GM12878 (cell line): ENCODE data around the gene PDZRN3. TPM values are rescaled to one million over a fixed set of nuclear protein-coding genes. Genes with fewer than 3 reads are reported as not detected.

Experiments used
- ATAC-seq: fragments of 200-7000 bp; cut with Tn5 transposase; 3 replicates; pipeline ENCODE4 v1.9.1; 2020; ENCODE audit warnings: mild to moderate bottlenecking, moderate library complexity
- BruUV-seq: library from RNA; stranded (reverse); fragments of 400-500 nt; replicated peaks from 2 replicates; lab custom pipeline; 2021; lab: Mats Ljungman, UMichigan
- CTCF ChIA-PET: fragments of 300-600 bp; sonication (Branson Sonifier 250); formaldehyde crosslinking; extraction: SDS; loops from one replicate; lab custom pipeline; 2021; ENCODE audit warnings: inconsistent platforms; lab: Yijun Ruan, JAX
- POLR2A ChIA-PET: fragments of 350-600 bp; formaldehyde crosslinking; extraction: SDS; loops from one replicate; lab custom pipeline; 2021; ENCODE audit warnings: inconsistent platforms; lab: Charles Lee
- RAD21 ChIA-PET: fragments of 300-600 bp; sonication (Branson Sonifier 250); formaldehyde crosslinking; loops from one replicate; lab custom pipeline; 2023; ENCODE audit warnings: antibody characterized with exemption; ENCODE audit not compliant: unreplicated experiment; lab: Charles Lee
- SMC1A ChIA-PET: fragments of 300-600 bp; sonication (Branson Sonifier 250); formaldehyde crosslinking; loops from one replicate; lab custom pipeline; 2023; ENCODE audit not compliant: unreplicated experiment, uncharacterized antibody; lab: Charles Lee
- DNase-seq: peaks from one replicate; pipeline ENCODE4 v3.0.0-alpha.2; 2011; ENCODE audit warnings: low read depth, low spot score
- FAIRE-seq: peaks from 3 replicates; lab custom pipeline; 2011; peaks lifted over from hg19 to GRCh38; lab: Jason Lieb, UNC
- H2AFZ ChIP-seq: 2 replicates; pipeline ENCODE4 v1.6.0; 2011; ENCODE audit warnings: low read depth, low read length, control low read depth; ENCODE audit not compliant: control insufficient read depth
- H3K27ac ChIP-seq: 2 replicates; pipeline ENCODE4 v1.5.1; 2011; ENCODE audit warnings: control low read depth; ENCODE audit not compliant: control insufficient read depth, insufficient read depth
- H3K27me3 ChIP-seq, 2 experiments: replicated peaks in 1 of 2; 2 replicates each; pipeline versions ENCODE4 v1.6.0 to v1.6.1; 2011; ENCODE audit warnings: low read length in 1 of 2; ENCODE audit not compliant: control insufficient read depth in 2 of 2, insufficient read depth in 2 of 2
- H3K36me3 ChIP-seq, 2 experiments: 2 replicates each; pipeline ENCODE4 v1.5.1; 2011; ENCODE audit warnings: low read length in 1 of 2; ENCODE audit not compliant: control insufficient read depth in 2 of 2, insufficient read depth in 2 of 2
- H3K4me1 ChIP-seq: 2 replicates; pipeline ENCODE4 v1.6.1; 2011; ENCODE audit warnings: mild to moderate bottlenecking, low read length, moderate library complexity, mixed read lengths; ENCODE audit not compliant: control insufficient read depth, insufficient read depth
- H3K4me2 ChIP-seq: 2 replicates; pipeline ENCODE4 v1.6.0; 2011; ENCODE audit warnings: control low read depth; ENCODE audit not compliant: control insufficient read depth, insufficient read depth
- H3K4me3 ChIP-seq: fragments of 200-600 bp; sonication (generic); 2 replicates; pipeline ENCODE4 v1.5.1; 2016
- H3K79me2 ChIP-seq: 2 replicates; pipeline ENCODE4 v1.6.0; 2011; ENCODE audit warnings: low read length; ENCODE audit not compliant: control insufficient read depth, insufficient read depth
- H3K9ac ChIP-seq: 2 replicates; pipeline ENCODE4 v1.8.0; 2011; ENCODE audit warnings: low read length, control low read depth, mixed read lengths; ENCODE audit not compliant: control insufficient read depth, insufficient read depth
- H3K9me3 ChIP-seq: replicated peaks from 3 replicates; pipeline ENCODE4 v1.5.1; 2011; ENCODE audit warnings: mild to moderate bottlenecking, low read length; ENCODE audit not compliant: control insufficient read depth, insufficient read depth
- H4K20me1 ChIP-seq: 2 replicates; pipeline ENCODE4 v1.6.0; 2011; ENCODE audit not compliant: control insufficient read depth, insufficient read depth
- BACH1 ChIP-seq: fragments of 450-650 bp; IDR thresholded peaks from 2 replicates; pipeline ENCODE4 v1.6.1; 2017; ENCODE audit warnings: mild to moderate bottlenecking, borderline replicate concordance
- BMI1 ChIP-seq: fragments of 450-650 bp; IDR thresholded peaks from 2 replicates; pipeline ENCODE4 v1.6.1; 2016; ENCODE audit warnings: mild to moderate bottlenecking, moderate library complexity, borderline replicate concordance
- CREB1 ChIP-seq: IDR thresholded peaks from 2 replicates; pipeline ENCODE4 v1.6.1; 2012; ENCODE audit warnings: low read depth, mild to moderate bottlenecking, inconsistent platforms
- EGR1 ChIP-seq, 2 experiments: IDR thresholded peaks; 1 replicate in 1 of 2; 2 replicates in 1 of 2; pipeline ENCODE4 v1.6.1; 2011 to 2012; ENCODE audit warnings: low read depth in 2 of 2, low read length in 2 of 2, borderline replicate concordance in 1 of 2, mild to moderate bottlenecking in 1 of 2, moderate library complexity in 1 of 2
- NFYA ChIP-seq: IDR thresholded peaks from 2 replicates; pipeline ENCODE4 v1.6.1; 2011; ENCODE audit warnings: low read depth, mild to moderate bottlenecking, low read length, improper control_type of control experiment, borderline replicate concordance
- SIN3A ChIP-seq: IDR thresholded peaks from 2 replicates; pipeline ENCODE4 v1.6.1; 2012; ENCODE audit warnings: low read depth, low read length, improper control_type of control experiment
- WGBS: methylation state at CpG from one replicate; pipeline ENCODE4 v1.1.6; 2016; ENCODE audit warnings: low lambda C conversion rate; ENCODE audit not compliant: insufficient replicate concordance, insufficient coverage; ENCODE audit errors: missing lambda C conversion rate; 5-methylcytosine and 5-hydroxymethylcytosine counted together
- in situ Hi-C: fragments of 300-500 bp; cut with MboI; formaldehyde crosslinking; loops from 9 replicates; pipeline ENCODE4 v1.14.3; 2018; ENCODE audit warnings: mixed read lengths
- intact Hi-C: fragments of 100-400 bp; cut with micrococcal nuclease; formaldehyde crosslinking; loops from one replicate; pipeline ENCODE4 v1.14.2; 2022; ENCODE audit not compliant: unreplicated experiment
- polyA plus RNA-seq, 11 experiments: library from polyadenylated mRNA; depleted of rRNA in 4 of 11; unstranded in 6 of 11; stranded (reverse) in 5 of 11; fragments of >200 nt; fragmentation: Nextera tagmentation in 4 of 11; fragmentation: Illumina TruSeq in 1 of 11; extraction: Ambion mirVana in 4 of 11; extraction: Trizol in 1 of 11; gene quantifications; 1 replicate in 1 of 11; 2 replicates in 10 of 11; pipeline versions ENCODE4 v1.2.1 to v1.2.3, GENCODE V29; 2011 to 2016; ENCODE audit warnings: inconsistent platforms in 2 of 11, missing spikeins in 2 of 11, low read depth in 1 of 11
- total RNA-seq, 4 experiments: library from RNA; depleted of rRNA in 3 of 4; stranded (reverse); fragments of >200 nt in 3 of 4; fragmentation: Illumina TruSeq in 1 of 4; extraction: Trizol in 1 of 4; gene quantifications; 2 replicates each; pipeline versions ENCODE4 v1.2.1 to v1.2.3, GENCODE V29; 2013 to 2021
- TF ChIP-seq, protein P1 (sequence below), 3 experiments: IDR thresholded peaks in 2 of 3; conservative IDR thresholded peaks in 1 of 3; 2 replicates each; pipeline ENCODE4 v1.5.1; 2011; ENCODE audit warnings: low read depth in 3 of 3, low read length in 3 of 3, mild to moderate bottlenecking in 3 of 3, control low read depth in 2 of 3, moderate library complexity in 2 of 3, inconsistent platforms in 1 of 3, mixed read lengths in 1 of 3; ENCODE audit not compliant: control insufficient read depth in 2 of 3, insufficient read depth in 1 of 3; ENCODE audit errors: extremely low read depth in 1 of 3
- TF ChIP-seq, protein P2 (sequence below): IDR thresholded peaks from 2 replicates; pipeline ENCODE4 v1.6.1; 2012; ENCODE audit warnings: low read depth, low read length, improper control_type of control experiment
- TF ChIP-seq, protein P3 (sequence below): IDR thresholded peaks from 2 replicates; pipeline ENCODE4 v1.6.1; 2012; ENCODE audit warnings: low read depth, low read length, improper control_type of control experiment
- TF ChIP-seq, protein P4 (sequence below): IDR thresholded peaks from 2 replicates; pipeline ENCODE4 v1.6.1; 2012; ENCODE audit warnings: improper control_type of control experiment, low read depth, low read length; ENCODE audit not compliant: insufficient replicate concordance

PDZRN3 gene
- total and polyA plus RNA-seq, 10 of the 15 experiments (the other 5 are each of a cell fraction or from before 2014, with no cell fraction given) = 0.07 to 0.37 (median 0.12) TPM; not detected in 6

DNA sequence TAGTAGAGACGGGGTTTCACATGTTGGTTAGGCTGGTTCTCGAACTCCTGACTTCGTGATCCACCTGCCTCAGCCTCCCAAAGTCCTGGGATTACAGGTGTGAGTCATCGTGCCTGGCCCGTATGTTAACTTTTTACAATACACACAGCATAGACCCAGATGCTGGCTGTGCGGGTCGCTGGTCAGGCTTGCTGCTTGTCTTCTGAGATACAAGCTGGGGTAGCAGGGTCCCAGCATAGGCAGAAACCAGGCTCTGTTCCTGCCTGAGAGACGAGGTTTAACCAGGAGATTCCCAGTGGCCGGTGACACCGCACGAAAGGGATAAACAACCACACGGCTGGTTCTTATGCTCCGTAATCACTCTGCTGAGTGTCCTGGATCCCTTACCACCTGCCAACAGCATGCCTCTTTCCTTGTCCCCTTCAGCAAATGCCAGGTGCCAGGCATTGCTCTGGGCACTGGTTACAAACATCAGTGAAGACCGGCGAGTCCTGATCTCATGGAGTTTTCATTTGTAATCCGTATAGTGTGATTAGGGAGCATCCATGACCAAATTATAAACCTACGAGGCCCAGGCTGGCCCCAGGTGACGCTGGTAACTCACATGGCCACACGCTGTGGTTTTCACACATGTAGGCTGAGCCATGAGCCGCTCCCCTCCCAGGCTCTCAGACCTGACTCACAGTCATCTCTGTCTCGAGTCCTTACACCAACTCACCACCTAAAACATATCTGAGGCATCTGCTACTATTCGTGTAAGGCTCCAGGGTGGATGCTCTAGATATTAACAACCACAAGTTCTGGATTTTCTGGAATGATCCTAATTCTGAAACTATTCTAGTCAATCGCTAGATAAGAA lies 125.7 kb downstream of the PDZRN3 start:
- peak; percentile 86 for ATAC-seq
- TF ChIP-seq NFYA (no peak), SIN3A (no peak), BACH1 (no peak), BMI1 (no peak), EGR1 (IDR thresholded peaks at IDR 0.05; ENCODE audit: borderline replicate concordance in 1 of 2, low read depth in 2 of 2, low read length in 2 of 2) (no peak), CREB1 (no peak)
- TF ChIP-seq, protein P1, sequence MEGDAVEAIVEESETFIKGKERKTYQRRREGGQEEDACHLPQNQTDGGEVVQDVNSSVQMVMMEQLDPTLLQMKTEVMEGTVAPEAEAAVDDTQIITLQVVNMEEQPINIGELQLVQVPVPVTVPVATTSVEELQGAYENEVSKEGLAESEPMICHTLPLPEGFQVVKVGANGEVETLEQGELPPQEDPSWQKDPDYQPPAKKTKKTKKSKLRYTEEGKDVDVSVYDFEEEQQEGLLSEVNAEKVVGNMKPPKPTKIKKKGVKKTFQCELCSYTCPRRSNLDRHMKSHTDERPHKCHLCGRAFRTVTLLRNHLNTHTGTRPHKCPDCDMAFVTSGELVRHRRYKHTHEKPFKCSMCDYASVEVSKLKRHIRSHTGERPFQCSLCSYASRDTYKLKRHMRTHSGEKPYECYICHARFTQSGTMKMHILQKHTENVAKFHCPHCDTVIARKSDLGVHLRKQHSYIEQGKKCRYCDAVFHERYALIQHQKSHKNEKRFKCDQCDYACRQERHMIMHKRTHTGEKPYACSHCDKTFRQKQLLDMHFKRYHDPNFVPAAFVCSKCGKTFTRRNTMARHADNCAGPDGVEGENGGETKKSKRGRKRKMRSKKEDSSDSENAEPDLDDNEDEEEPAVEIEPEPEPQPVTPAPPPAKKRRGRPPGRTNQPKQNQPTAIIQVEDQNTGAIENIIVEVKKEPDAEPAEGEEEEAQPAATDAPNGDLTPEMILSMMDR (IDR thresholded peaks at IDR 0.05 in 2 of 3, conservative IDR thresholded peaks at IDR 0.05 in 1 of 3; ENCODE audit: control insufficient read depth in 2 of 3, extremely low read depth in 1 of 3, insufficient read depth in 1 of 3, low read depth in 3 of 3, low read length in 3 of 3) = no peak
- TF ChIP-seq, protein P2, sequence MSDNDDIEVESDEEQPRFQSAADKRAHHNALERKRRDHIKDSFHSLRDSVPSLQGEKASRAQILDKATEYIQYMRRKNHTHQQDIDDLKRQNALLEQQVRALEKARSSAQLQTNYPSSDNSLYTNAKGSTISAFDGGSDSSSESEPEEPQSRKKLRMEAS = no peak
- TF ChIP-seq, protein P3, sequence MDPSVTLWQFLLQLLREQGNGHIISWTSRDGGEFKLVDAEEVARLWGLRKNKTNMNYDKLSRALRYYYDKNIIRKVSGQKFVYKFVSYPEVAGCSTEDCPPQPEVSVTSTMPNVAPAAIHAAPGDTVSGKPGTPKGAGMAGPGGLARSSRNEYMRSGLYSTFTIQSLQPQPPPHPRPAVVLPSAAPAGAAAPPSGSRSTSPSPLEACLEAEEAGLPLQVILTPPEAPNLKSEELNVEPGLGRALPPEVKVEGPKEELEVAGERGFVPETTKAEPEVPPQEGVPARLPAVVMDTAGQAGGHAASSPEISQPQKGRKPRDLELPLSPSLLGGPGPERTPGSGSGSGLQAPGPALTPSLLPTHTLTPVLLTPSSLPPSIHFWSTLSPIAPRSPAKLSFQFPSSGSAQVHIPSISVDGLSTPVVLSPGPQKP = no peak
- TF ChIP-seq, protein P4, sequence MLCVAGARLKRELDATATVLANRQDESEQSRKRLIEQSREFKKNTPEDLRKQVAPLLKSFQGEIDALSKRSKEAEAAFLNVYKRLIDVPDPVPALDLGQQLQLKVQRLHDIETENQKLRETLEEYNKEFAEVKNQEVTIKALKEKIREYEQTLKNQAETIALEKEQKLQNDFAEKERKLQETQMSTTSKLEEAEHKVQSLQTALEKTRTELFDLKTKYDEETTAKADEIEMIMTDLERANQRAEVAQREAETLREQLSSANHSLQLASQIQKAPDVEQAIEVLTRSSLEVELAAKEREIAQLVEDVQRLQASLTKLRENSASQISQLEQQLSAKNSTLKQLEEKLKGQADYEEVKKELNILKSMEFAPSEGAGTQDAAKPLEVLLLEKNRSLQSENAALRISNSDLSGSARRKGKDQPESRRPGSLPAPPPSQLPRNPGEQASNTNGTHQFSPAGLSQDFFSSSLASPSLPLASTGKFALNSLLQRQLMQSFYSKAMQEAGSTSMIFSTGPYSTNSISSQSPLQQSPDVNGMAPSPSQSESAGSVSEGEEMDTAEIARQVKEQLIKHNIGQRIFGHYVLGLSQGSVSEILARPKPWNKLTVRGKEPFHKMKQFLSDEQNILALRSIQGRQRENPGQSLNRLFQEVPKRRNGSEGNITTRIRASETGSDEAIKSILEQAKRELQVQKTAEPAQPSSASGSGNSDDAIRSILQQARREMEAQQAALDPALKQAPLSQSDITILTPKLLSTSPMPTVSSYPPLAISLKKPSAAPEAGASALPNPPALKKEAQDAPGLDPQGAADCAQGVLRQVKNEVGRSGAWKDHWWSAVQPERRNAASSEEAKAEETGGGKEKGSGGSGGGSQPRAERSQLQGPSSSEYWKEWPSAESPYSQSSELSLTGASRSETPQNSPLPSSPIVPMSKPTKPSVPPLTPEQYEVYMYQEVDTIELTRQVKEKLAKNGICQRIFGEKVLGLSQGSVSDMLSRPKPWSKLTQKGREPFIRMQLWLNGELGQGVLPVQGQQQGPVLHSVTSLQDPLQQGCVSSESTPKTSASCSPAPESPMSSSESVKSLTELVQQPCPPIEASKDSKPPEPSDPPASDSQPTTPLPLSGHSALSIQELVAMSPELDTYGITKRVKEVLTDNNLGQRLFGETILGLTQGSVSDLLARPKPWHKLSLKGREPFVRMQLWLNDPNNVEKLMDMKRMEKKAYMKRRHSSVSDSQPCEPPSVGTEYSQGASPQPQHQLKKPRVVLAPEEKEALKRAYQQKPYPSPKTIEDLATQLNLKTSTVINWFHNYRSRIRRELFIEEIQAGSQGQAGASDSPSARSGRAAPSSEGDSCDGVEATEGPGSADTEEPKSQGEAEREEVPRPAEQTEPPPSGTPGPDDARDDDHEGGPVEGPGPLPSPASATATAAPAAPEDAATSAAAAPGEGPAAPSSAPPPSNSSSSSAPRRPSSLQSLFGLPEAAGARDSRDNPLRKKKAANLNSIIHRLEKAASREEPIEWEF = no peak

More for the DNA sequence above, 125.7 kb downstream of the PDZRN3 start:
- H4K20me1 ChIP-seq = no peaks in the 10 kb centered on the region
- in situ Hi-C loops (no loop called here), intact Hi-C loops (loop anchor here (1.0 to 10.0 kb wide), 3 partner anchors 24 to 524 kb away; no protein-coding TSS in a partner anchor)
- WGBS = 58% methylated on average over 23 of the region's 23 CpGs
- BruUV-seq = no TSS peak
- CTCF ChIA-PET = interaction anchor here (3.7 to 9.6 kb wide), 3 partner anchors 9 to 397 kb away, joined by 21 to 110 read pairs (median 91); no protein-coding TSS in a partner anchor
- no peaks in the 10 kb centered on the region for H3K27me3 ChIP-seq
- H3K36me3 ChIP-seq = no peaks in the 10 kb centered on the region
- no peak overlapping the region for H3K27ac ChIP-seq
- RAD21 ChIA-PET = interaction anchor here (0.6 to 4.6 kb wide), 3 partner anchors 7 to 397 kb away, joined by 3 to 44 read pairs (median 3); no protein-coding TSS in a partner anchor
- H2AFZ ChIP-seq = peak overlapping the region; percentile 51
- no peaks in the 10 kb centered on the region for H3K9me3 ChIP-seq
- peaks cover 25% of the 10 kb centered on the region for H3K4me1 ChIP-seq
- SMC1A ChIA-PET = interaction anchor here (0.9 to 4.8 kb wide), 4 partner anchors 14 to 398 kb away, joined by 3 to 46 read pairs (median 4); no protein-coding TSS in a partner anchor
- H3K4me2 ChIP-seq = peak overlapping the region; percentile 4; the same call in 1 of the 2 replicates
- POLR2A ChIA-PET = no interaction called here
- no peak for DNase-seq
- FAIRE-seq = no peak
- no peak overlapping the region for H3K9ac ChIP-seq
- no peak overlapping the region for H3K4me3 ChIP-seq
- no peaks in the 10 kb centered on the region for H3K79me2 ChIP-seq
